GM21360 (cell line): Measurements from ENCODE around the gene AZU1.

Experiments used
- ATAC-seq: cut with Tn5 transposase; IDR thresholded peaks from one replicate; pipeline ENCODE4 v1.9.1; 2021; ENCODE audit warnings: mild to moderate bottlenecking, moderate library complexity; ENCODE audit not compliant: unreplicated experiment

The AZU1 gene

GRCh38 chr19:796692-797527 lies 30.7 kb upstream of the AZU1 start, which contains the start of gene PTBP1:
Gene PTBP1 (plus strand): TSS chr19:797452. CDS start chr19:797498, 46 bp downstream.
- ATAC-seq = peak; percentile 67

- ATAC-seq = peak; percentile 30
Observed at GRCh38 chr19:797528-798414, 29.9 kb upstream of the AZU1 start.

- ATAC-seq = no peak
Observed at GRCh38 chr19:798415-799075, 29.1 kb upstream of the AZU1 start.

- ATAC-seq = no peak
Observed at GRCh38 chr19:799076-799881, 28.4 kb upstream of the AZU1 start.

- no peak for ATAC-seq
Observed at GRCh38 chr19:800360-801029, 27.1 kb upstream of the AZU1 start.

- ATAC-seq = no peak
Observed at GRCh38 chr19:801030-801860, 26.4 kb upstream of the AZU1 start.

GRCh38 chr19:801861-802497 lies 25.7 kb upstream of the AZU1 start:
- no peak for ATAC-seq

GRCh38 chr19:802498-803098 lies 25.0 kb upstream of the AZU1 start:
- no peak for ATAC-seq

GRCh38 chr19:803099-803561 lies 24.5 kb upstream of the AZU1 start:
- ATAC-seq = no peak

GRCh38 chr19:803686-804418 lies 23.8 kb upstream of the AZU1 start:
- ATAC-seq = no peak

- ATAC-seq = no peak
Observed at GRCh38 chr19:804419-805165, 23.0 kb upstream of the AZU1 start.

- no peak for ATAC-seq
Observed at GRCh38 chr19:805166-805551, 22.5 kb upstream of the AZU1 start.

- ATAC-seq = no peak
Observed at GRCh38 chr19:805600-806550, 21.8 kb upstream of the AZU1 start.

- no peak for ATAC-seq
Observed at GRCh38 chr19:806815-807421, 20.7 kb upstream of the AZU1 start.
